Kidney epithelial cell (primary cell): ENCODE measurements around the gene NOL11. TPM values are rescaled to one million over a fixed set of nuclear protein-coding genes. Genes with fewer than 3 reads are reported as not detected.
"Not testable (repeated sequence)": the region's sequence is repeated elsewhere in the genome, so short reads cannot be mapped to it uniquely, and the experiment has no call there.

ENCODE experiments used
- DNase-seq: peaks from one replicate; pipeline ENCODE4 v3.0.0-alpha.2; 2010; ENCODE audit warnings: low read depth
- H3K27me3 ChIP-seq: 2 replicates; pipeline ENCODE4 v1.6.0; 2011; ENCODE audit warnings: low read length; ENCODE audit not compliant: control insufficient read depth, insufficient read depth
- H3K36me3 ChIP-seq: 2 replicates; pipeline ENCODE4 v1.5.1; 2011; ENCODE audit warnings: low read length; ENCODE audit not compliant: control insufficient read depth, insufficient read depth
- H3K4me3 ChIP-seq: 2 replicates; pipeline ENCODE4 v1.5.1; 2011; ENCODE audit warnings: low read depth, mild to moderate bottlenecking, control low read depth, low read length
- total RNA-seq: library from RNA; depleted of rRNA; stranded (reverse); fragments of >200 nt; gene quantifications from 2 replicates; pipeline ENCODE4 v1.2.3, GENCODE V29; 2015
- TF ChIP-seq, protein P1 (sequence below): IDR thresholded peaks from 2 replicates; pipeline ENCODE4 v1.5.1; 2011; ENCODE audit warnings: mild to moderate bottlenecking, moderate library complexity, low read length, control low read depth, inconsistent platforms; ENCODE audit not compliant: insufficient read depth, poor library complexity, severe bottlenecking

Gene NOL11
- total RNA-seq, 1 donor from 2014 or later = 35.8 TPM

DNA sequence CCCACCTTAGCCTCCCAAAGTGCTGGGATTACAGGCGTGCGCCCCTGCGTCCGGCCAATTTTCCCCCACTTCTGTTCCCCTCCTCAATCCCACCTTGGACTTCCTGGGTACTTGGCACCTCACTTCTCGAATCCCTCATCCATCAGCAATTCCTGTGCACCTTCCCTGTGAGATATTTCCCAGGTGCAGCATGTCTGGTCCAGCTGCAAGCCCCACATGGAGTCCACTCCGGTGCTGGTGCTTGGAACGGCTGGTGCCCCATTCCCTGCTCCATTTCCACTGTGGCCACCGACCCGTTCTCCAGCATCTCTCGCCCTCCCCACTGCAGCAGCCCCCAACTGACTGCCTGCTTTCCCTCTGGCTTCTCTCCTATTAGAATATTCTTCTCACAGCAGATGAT is 35.3 kb downstream of the NOL11 start:
- H3K36me3 ChIP-seq = no peaks in the 10 kb centered on the region
- no peak overlapping the region for H3K4me3 ChIP-seq
- DNase-seq = no peak
- H3K27me3 ChIP-seq = no peaks in the 10 kb centered on the region
- TF ChIP-seq, protein P1, sequence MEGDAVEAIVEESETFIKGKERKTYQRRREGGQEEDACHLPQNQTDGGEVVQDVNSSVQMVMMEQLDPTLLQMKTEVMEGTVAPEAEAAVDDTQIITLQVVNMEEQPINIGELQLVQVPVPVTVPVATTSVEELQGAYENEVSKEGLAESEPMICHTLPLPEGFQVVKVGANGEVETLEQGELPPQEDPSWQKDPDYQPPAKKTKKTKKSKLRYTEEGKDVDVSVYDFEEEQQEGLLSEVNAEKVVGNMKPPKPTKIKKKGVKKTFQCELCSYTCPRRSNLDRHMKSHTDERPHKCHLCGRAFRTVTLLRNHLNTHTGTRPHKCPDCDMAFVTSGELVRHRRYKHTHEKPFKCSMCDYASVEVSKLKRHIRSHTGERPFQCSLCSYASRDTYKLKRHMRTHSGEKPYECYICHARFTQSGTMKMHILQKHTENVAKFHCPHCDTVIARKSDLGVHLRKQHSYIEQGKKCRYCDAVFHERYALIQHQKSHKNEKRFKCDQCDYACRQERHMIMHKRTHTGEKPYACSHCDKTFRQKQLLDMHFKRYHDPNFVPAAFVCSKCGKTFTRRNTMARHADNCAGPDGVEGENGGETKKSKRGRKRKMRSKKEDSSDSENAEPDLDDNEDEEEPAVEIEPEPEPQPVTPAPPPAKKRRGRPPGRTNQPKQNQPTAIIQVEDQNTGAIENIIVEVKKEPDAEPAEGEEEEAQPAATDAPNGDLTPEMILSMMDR = no peak

- Histone ChIP-seq H3K27me3 (no peaks in the 10 kb centered on the region), H3K4me3 (no peak overlapping the region), H3K36me3 (no peaks in the 10 kb centered on the region)
- no peak for DNase-seq
- TF ChIP-seq, protein P1 = no peak
Observed at GRCh38 chr17:67754001-67754400, 36.3 kb downstream of the NOL11 start.

- not testable (repeated sequence) for H3K36me3 ChIP-seq, DNase-seq, H3K4me3 ChIP-seq, H3K27me3 ChIP-seq
Observed at GRCh38 chr17:67754686-67755085, 37.0 kb downstream of the NOL11 start.

DNA sequence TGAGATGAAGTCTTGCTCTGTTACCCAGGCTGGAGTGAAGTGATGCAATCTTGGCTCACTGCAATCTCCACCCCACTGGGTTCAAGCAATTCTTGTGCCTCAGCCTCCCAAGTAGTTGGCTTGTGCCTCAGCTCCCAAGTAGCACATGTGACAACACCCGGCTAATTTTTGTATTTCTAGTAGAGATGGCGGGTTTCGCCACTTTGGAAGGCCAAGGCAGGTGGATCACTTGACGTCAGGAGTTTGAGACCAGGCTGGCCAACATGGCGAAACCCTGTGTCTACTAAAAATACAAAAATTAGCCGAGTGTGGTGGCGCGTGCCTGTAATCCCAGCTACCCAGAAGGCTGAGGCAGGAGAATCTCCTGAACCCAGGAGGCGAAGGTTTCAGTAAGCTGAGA is 39.0 kb downstream of the NOL11 start:
- H3K27me3 ChIP-seq, H3K4me3 ChIP-seq, H3K36me3 ChIP-seq, DNase-seq: not testable (repeated sequence)

DNA sequence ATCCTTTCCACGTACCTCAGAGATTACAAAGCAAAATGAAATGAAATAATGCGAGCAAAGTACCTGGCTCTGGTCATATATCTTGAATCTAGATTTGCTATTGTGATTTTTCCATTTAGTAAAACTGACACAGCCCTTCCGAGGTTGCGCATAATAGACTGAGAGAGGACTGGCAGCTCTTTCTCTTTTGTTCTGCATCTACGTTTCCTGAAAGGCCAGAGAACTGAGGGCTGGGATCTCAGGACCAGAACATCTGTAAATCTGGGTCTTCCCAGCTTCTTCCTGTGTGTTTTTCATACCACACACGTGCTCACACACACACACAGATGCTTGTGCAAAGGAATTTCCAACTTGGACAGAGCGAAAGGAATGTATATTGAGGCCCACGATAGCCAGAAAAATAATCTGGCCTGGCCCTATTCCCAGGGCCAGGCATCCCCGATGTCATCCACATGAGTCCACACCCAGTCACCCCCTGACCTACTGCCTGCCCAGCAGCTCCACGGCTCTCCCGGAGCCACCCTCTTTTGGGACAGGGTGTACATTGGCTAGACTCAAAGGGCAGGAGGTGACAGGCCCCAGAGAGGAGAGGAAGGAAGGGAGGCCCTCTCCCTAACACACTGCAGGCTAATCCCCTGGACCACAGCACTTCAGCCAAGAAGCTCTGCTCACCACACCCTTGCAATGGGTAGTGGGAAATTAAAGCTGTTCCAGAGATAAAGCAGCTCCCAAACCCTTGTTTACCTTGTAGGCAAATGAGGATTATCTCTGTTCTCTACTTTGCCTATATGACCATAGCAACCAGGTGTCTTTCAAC is 41.8 kb downstream of the NOL11 start:
- Histone ChIP-seq H3K36me3 (no peaks in the 10 kb centered on the region), H3K4me3 (no peak overlapping the region), H3K27me3 (no peaks in the 10 kb centered on the region)
- DNase-seq = no peak
- TF ChIP-seq, protein P1 = no peak

DNA sequence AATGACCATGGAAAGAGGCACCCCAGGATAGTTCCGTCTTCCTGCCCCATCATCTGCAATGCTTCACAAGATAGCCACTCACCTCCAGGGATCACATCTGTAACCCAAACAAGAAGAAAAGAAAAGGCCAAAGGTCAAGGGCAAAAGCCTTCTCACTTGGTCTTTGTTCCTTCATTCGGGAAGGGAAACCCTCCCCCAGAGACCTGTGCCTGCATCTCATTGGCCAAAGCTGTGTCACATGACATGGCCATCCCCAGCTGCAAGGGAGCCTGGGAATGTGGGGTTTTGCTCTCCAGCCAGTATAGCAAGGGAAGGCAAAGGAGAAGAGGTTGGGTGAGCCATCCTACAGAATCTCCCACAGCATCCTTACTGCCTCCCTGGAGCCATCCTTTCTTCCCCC is 47.9 kb downstream of the NOL11 start:
- TF ChIP-seq, protein P1 = no peak
- Histone ChIP-seq H3K4me3 (no peak overlapping the region), H3K27me3 (no peaks in the 10 kb centered on the region), H3K36me3 (no peaks in the 10 kb centered on the region)
- no peak for DNase-seq

DNA sequence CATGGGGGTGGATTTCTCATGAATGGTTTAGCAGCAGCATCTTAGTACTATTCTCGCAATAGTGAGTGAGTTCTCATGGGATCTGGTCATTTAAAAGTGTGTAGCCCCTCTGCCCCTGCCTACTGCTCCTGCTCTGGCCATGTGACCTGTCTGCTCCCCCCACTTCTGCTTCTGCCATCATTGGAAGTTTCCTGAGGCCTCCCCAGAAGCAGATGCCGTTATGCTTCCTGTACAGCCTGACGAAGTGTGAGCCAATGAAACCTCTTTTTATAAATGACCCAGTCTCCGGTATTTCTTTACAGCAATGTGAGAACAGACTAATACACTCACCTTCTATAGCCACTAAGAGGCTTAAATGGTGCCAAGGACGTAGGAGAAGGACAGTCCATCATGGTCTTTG is 51.5 kb downstream of the NOL11 start:
- TF ChIP-seq, protein P1 = no peak
- Histone ChIP-seq H3K27me3 (no peaks in the 10 kb centered on the region), H3K4me3 (no peak overlapping the region), H3K36me3 (no peaks in the 10 kb centered on the region)
- no peak for DNase-seq
